Astrocyte of the spinal cord (primary cell): ENCODE results near the gene GGTLC3.
"Not testable (repeated sequence)": the region's sequence is repeated elsewhere in the genome, so short reads cannot be mapped to it uniquely, and the experiment has no call there.

ENCODE experiments used
- DNase-seq: peaks from one replicate; pipeline ENCODE4 v3.0.0; 2011; ENCODE audit warnings: low read depth, low spot score
- H3K4me3 ChIP-seq: 2 replicates; pipeline ENCODE4 v1.5.1; 2011; ENCODE audit warnings: low read depth, mild to moderate bottlenecking, low read length, moderate library complexity
- in situ Hi-C: cut with HindIII; loops from 2 replicates; pipeline ENCODE4 v1.10.0; 2017; ENCODE audit warnings: low sequenced_read_pairs

Gene GGTLC3

DNA sequence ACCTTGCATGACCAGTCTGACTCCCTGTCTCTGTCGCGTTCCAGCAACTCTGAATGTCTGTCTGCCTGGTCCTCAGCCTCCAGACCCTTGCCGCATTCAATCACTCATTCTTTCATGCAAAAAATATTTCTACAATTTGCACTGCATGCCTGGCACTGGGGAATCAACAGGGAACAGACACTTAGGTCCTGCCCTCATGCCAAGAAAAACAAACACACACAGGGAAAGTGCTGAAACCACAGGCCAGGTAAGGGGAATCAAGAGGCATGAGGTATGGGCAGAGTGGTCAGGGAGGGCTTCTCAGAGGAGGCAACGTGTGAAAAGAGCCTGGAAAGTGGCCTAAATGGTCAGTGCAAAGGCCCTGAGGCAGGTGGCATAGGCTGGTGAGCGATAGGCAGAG lies at the start of gene GGTLC3:
GGTLC3 (minus strand) TSS at position 101 of the 400 bp plus-strand sequence. CDS start 264 bp downstream, outside the sequence.
- in situ Hi-C loops, H3K4me3 ChIP-seq, DNase-seq: not testable (repeated sequence)

DNA sequence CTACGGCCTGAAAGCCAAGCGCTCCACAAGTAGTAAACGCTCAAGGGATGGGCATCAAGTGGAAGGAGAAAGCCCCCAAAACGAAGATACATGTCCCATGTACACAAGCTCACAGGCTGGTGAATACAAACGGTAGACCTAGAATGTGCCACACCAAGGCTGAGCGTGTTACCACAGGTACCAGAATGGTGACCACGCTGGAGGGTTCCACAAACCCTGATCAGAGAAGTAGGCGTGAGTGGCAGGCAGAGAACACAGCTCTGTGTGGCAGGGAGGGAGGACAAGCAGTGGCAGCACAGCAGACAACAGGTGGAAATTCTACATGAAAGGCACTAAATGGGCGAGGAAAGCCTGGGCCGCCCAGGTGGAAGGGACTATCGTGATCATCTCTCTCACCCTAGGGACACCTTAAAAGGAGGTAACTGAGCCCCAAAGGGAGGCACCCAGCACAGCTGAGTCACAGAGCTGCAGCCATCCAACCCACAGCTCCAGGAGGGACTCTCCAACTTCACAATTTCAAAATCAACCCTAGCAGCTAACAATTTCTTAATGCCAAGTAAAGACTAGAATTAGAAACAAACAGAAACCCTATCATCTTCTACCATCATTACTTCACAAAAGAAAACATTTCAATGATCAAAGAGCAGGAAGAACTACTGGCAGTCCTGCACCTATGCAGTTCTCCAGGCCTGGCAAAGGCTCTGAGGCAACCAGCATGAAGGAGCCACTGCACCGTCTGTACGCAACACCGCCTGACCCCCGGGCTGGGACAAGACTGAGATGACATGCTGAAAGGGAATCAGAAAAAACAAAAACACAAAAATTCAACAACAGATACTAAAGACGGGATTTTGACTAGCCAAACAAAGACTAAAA lies 42.4 kb upstream of the GGTLC3 start:
- in situ Hi-C loops, DNase-seq, H3K4me3 ChIP-seq: not testable (repeated sequence)

DNA sequence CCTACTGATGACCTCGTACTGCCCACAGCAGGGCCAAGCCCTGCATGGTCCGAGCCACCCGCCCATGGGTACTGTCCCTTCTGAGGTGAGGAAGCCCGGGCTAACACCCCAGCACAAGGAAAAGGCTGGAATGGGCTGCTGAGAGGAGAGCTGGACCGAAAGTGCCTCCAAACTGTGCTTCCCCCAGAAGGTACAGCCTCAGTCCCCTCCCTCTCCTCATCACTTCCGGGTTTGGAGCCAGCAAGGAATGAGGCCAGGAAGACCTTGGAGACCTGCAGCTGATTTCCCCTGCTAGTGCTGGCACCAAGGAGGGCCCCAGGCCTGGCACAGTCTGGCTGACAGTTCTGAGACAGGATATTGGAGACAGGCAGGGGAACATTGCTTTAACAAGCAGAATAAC lies 41.0 kb upstream of the GGTLC3 start:
- in situ Hi-C loops, DNase-seq, H3K4me3 ChIP-seq: not testable (repeated sequence)

DNA sequence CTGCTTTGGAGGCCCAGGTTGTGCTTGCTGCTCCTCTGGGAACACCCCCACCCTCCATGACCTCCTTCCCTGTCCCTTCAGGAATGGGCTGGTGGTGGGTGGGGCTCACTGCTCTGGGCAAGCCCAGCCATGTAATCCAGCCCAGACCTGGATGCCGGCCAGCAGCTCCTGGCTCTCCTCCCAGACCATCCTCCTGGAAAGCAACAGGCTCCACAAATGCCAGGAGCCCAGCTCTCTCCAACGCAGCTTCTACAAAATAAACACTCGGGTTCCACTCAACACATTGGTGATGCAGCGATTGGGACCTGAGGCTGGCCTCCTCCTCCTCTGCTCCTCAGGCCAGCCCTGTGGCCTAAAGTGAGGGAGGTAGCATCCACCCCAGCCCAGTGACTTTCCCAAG lies 40.6 kb upstream of the GGTLC3 start:
- in situ Hi-C loops, DNase-seq, H3K4me3 ChIP-seq: not testable (repeated sequence)

DNA sequence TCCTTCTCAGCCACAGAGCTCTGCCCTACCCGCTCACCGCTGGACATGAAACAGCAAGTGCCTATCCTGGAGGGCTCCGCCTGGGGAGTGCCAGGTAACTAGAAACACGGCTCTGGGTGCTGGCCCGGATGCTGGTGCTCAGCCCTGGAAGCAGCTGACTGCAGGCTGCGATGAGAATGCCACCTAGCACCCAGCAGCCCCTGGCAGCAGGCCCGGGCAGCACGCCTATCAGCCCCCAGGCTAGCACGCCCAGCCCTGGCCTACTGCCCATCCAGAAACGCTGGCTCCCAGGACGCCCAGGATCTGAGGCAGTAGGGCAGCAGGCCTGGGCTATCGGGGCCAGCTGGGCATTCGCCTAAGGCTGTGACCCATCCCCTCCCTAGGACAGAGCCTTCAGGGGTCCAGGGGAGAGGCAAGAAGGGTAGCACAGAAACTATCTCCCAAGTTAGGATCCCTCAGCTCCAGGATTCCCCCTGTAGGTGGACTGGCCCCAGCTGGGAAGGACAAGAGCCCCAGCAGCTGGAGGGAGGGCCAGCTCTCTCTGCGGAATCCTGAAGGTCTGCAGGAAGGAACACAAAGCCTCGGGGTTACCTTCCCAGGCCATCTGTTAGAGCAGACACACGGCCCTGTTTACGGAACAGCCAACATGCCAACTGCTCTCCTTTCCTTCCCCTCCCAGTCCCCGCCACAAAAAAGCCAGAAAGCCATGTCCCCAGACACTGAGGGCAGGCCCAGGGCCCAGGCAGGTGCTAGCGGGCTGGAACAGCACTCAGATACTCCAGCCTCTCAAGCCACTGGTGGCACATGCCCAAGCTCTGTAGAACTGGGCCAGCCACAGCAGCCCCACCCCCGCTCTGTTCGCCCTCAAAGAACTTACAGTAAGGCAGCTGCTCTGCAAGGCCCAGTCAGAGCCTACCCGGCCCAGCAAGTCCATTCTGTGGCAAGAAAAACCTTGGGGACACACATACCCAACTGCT lies 36.6 kb upstream of the GGTLC3 start:
- in situ Hi-C loops = not testable (repeated sequence)

DNA sequence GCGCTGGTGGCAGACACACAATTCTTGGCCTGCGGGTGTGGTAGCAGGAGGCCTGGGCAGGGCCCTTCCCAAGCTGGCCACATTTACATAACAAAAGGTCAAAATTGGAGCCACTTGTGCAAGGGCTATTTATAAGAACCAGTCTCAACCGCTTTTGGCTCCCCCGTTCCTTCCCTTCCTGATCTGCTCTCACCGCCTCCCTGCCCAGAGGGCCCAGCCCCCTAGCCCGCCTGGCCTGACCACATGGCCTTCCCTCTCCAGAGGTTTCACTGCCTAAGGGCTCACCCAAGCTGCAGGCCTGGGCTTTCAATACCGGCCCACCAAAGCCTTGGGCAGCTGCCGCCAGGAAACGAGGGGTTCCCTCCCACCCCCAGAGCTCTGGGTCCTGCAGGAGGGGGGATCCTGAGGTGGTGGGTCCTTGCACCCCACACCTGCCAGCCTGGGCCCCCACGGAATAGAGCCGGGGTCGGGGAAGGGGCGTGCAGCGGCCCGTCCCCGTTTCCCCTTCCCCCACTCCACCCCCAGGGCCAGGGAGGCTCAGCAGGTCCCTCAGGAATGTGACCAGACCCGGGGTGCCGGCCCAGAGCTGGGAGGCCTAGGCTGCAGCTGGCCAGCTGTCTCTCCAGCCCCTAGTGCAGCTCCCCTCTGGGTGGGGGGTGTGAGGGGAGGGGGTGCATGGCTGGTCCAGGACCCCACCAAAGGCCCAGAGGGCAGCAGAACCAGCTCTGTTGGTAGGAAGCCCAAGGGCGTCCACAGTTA lies 35.1 kb upstream of the GGTLC3 start:
- in situ Hi-C loops, H3K4me3 ChIP-seq, DNase-seq: not testable (repeated sequence)

More for the DNA sequence above, 36.6 kb upstream of the GGTLC3 start:
- DNase-seq, H3K4me3 ChIP-seq: not testable (repeated sequence)

DNA sequence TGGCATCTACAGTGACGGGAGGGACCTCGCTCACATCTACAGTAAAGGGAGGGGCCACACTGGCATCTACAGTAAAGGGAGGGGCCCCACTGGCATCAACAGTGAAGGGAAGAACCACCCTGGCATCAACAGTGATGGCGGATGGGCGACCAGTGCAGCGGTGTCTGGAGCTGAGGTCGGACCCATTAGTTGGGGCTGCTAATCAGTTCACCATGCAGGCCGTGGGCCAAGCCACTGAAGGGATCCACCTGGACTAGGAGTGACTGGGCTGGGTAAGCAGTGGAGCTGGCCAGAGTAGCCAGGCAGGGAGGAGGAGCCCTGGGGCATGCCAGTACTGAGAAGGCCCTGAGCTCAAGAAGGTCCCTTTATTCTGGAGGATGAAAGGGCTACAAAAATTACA lies 33.1 kb upstream of the GGTLC3 start:
- in situ Hi-C loops, DNase-seq, H3K4me3 ChIP-seq: not testable (repeated sequence)

DNA sequence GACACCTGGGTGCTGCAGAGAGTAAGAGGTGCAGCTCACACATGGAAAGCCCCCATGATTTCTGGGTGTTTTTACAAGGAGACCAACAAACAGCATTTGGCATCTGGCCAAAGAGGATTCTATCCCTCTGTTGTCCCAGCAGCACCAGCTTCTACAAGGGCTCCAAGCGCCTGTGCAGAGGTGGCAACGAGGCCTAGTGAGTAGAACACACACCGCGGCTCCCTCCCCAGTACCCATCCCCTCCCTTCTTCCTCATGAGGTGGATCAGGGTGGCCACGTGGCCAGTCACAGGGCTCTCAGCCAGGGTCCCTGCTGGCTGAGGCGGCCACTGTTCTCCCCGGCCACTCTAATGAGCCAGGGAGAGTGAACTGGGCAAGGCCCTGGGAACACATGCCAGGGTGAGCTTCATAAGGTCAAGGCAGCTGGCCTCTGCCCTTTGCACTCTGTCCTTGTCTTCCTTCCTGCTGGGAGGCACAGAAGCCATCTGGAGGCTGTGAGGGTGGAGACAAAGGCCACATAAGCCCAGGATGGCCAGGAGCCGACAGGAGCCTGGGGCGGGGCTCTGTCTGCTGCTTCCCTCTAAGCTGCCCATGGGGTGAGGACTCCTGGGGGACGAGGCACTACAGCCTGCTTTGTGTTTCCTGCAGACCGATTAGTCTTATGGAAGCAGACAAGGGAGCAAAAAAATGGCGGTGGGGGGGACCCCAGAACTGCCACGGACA lies 31.7 kb upstream of the GGTLC3 start:
- in situ Hi-C loops = not testable (repeated sequence)

DNA sequence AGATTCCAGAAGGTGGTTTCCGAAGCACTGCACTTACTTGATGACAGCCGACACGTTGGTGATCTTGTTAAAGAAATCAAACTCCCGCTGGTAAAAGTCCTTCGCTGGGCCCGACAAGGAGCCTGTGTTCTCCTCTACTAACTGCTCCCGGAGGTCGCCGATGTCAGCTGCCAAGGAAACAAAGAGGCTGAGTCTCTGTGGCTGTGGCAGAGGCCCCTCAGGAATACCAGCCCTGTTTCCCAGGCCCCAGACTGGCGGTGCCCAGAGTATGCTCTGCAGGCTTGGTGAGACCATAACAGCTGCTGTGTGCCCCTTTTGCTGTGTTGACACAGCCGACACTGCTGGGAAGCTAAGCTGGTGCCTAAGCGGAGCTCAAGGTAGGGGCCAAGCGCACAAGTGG lies 26.7 kb upstream of the GGTLC3 start:
- DNase-seq, H3K4me3 ChIP-seq, in situ Hi-C loops: not testable (repeated sequence)

More for the DNA sequence above, 31.7 kb upstream of the GGTLC3 start:
- DNase-seq, H3K4me3 ChIP-seq: not testable (repeated sequence)

DNA sequence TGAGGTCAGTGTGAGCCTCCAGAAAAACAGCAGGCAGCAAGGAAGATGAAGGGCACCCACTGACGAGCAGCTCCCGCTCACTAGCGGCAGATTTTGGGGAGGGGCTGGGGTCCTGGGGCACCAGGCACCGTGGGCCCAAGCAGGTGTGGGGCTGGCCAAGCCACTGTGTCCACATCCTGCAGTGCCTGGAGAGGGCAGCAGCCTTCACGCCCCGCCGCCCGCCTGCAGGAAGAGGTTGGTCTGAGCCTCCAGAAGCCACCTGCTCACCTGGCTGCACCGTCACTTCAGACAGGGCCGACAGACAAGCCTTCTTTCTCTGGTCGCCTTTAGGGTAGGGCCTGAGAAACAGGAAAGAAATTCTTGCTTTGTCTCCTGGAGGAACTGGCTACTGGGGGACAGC lies 25.4 kb upstream of the GGTLC3 start:
- H3K4me3 ChIP-seq, DNase-seq, in situ Hi-C loops: not testable (repeated sequence)

DNA sequence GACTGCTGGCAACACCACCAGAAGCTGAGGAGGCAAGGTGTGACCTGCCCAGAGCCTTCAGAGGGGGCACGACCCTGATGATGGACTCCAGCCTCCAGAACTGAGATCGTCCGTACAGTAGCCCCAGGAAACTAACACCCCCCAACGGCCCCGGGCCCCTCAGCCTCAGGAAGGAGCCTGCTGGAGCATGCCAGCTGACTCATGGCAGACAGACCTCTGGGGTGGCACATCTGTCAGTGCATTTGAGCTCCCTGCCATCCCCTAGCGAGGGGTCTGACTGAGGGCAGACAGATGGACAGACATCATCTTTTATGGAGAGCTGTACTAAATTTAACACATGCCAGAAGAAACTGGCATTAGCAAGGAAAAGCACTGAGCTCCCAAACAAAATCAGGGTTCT lies 22.0 kb upstream of the GGTLC3 start:
- H3K4me3 ChIP-seq, DNase-seq, in situ Hi-C loops: not testable (repeated sequence)

DNA sequence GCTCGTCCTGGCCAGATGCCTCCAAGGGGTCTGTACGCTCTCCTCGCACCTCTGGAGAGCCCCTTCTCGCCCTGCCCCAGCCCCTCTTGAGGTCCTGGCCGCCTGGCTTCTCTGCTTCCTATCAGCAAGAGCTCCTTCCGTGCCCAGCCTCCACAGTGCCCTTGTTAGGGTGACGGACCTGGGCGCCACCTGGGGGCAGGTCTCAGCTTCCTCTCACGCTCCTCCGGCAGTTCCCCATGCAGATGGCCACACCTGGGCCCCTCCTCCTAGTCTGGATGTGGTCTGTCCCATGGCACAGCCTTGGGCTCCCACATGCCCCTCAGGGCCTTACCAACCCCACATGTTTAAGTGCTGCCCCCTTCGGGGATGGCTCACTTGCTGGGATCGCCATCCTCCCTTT lies 16.4 kb upstream of the GGTLC3 start:
- H3K4me3 ChIP-seq, DNase-seq, in situ Hi-C loops: not testable (repeated sequence)

DNA sequence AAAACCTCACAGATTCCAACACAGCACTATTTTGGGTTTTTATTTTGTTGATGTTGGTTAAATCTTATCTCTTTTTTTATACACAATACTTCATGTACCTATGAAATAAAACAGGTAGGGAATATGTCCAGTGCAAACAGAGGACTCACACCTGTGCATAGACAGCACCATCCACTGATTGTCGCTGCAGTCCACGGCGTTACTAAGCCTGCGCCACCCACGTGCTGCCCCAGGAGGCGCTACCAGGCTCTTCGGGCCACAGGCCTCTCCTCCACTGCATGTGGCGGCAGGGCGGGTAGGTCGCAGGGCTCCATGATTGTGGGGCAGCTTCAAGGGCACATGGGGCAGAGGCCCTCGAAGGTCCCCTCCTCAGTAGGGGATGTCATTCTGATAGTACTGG lies 15.7 kb upstream of the GGTLC3 start:
- H3K4me3 ChIP-seq, in situ Hi-C loops, DNase-seq: not testable (repeated sequence)

DNA sequence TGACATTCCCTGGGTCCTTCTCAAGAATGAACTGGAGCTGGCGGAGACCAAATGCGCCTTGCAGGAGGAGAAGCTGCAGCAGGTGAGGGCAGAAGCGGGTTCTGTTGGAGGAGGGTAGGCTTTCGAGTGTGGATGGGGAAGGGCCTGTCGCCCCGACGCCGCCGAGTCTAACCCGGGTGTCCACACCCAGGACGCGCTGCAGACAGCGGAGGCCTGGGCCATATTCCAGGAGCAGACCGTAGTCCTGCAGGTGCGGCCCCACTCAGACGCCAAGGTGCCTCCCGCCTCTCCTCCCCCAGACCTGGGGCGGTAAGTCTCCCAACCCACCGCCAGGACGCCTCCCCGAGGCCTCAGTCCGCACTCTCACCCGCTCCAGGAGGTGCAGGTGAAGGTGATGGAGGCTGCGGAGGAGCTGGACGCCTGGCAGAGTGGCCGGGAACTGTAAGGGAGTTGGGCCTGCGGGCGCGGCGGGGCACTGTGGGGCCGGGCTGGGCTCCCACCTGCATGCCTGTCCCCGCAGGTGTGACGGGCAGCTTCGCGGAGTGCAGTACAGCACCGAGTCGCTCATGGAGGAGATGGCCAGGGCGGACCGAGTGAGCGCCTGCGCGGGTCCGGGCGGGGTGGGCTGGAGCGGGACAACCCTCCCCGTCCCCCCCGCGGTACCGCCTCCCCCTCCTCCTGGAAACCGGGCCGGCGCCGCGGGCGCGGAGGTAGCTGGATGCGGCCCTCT lies 11.6 kb upstream of the GGTLC3 start:
- in situ Hi-C loops, DNase-seq, H3K4me3 ChIP-seq: not testable (repeated sequence)

DNA sequence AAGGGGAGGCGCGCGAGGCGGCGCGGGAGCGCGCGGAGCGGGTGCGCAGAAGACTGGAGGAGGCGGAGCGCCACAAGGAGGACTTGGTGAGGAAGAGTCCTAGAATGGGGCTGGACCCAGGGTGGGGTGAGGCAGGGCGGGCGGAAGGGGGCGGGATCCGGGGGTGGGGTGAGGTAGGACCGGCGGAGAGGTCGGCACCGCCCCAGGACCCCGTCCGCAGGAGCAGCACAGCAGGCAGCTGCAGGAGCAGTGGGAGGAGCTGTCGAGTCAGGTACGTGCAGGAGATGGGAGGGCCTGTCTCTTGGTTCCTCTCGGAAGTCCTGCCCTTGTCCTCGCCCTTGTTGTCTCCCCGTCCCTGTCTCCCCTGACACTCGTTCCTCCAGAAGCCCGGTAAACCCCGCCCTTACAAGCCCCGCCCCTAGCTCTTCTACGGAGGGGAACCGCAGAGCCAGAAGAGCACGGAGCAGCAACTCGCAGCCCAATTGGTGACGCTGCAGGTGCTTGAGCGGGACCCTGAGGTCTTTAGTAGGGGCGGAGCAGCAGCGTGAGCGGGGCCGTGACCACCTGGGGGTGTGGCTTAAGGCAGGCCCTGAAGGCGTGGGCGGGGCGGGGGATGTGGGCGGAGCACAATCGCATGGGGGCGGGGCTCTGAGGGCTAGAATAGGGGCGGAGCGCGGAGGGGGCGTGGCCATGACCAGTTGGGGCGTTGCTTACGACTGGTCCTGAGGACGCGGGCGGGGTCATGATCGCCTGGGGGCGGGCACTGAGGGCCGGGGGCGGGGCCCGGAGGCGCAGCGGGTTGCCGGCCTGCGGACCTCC lies 10.8 kb upstream of the GGTLC3 start:
- H3K4me3 ChIP-seq, in situ Hi-C loops: not testable (repeated sequence)

More for the DNA sequence above, 10.8 kb upstream of the GGTLC3 start:
- peak; percentile 42 for DNase-seq
